Subcutaneous adipose tissue (tissue), 4 donors: Measurements from ENCODE around the gene MRPL10. TPM values are rescaled to one million over a fixed set of nuclear protein-coding genes. Genes with fewer than 3 reads are reported as not detected.

Experiments
- CTCF ChIP-seq: fragments of 450-650 bp; IDR thresholded peaks from one replicate; pipeline ENCODE4 v1.5.1; 2016; ENCODE audit warnings: low read depth, mild to moderate bottlenecking, control low read depth, antibody characterized with exemption, moderate library complexity
- total RNA-seq, 4 donors: library from RNA; depleted of rRNA; stranded (reverse); fragments of >200 nt; gene quantifications; one replicate each; pipeline ENCODE4 v1.1.0, GENCODE V29; 2016

Gene MRPL10
- total RNA-seq, 4 donors from 2014 or later: 29.3 to 54.3 (median 34.1) TPM

- no peak for TF ChIP-seq CTCF
Observed at GRCh38 chr17:47841488-47842291, 10.3 kb upstream of the MRPL10 start.

- TF ChIP-seq CTCF: no peak
Observed at GRCh38 chr17:47840742-47841487, 9.6 kb upstream of the MRPL10 start, which contains the start of gene SCRN2. TSS of gene SCRN2 (minus strand) at chr17:47841273. CDS start at chr17:47840843, 430 bp downstream.

- no peak for TF ChIP-seq CTCF
Observed at GRCh38 chr17:47840001-47840741, 8.8 kb upstream of the MRPL10 start.

- no peak for TF ChIP-seq CTCF
Observed at GRCh38 chr17:47839071-47839470, 7.7 kb upstream of the MRPL10 start.

- no peak for TF ChIP-seq CTCF
Observed at GRCh38 chr17:47838636-47839035, 7.3 kb upstream of the MRPL10 start.

- no peak for TF ChIP-seq CTCF
Observed at GRCh38 chr17:47837401-47838039, 6.2 kb upstream of the MRPL10 start.
